ENCODE results near the gene NKD2.

NKD2 gene

DNA sequence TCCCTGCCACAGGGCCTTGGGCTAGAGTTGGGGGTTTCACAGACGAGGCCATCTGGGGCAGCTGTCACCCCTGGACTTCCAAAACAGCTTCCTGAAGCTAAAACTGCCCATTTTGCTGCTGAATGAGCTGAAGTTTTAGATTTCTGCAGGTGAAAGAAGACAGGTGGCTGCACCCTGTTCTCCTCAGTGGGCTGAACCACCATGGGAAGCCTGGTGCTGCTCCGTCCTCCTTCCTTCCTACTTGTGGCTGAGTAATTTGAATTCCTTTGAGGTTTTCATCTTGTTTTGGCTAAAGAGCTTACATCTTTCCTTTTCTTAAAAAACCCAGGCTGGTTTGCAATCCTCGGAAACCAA, 5.3 kb downstream of the NKD2 start:
- no peaks in the 10 kb centered on the region for H3F3A ChIP-seq (ENCODE audit: low read depth)
- H3K4me2 ChIP-seq (ENCODE audit: low read depth, low read length, poor library complexity, severe bottlenecking): no peak overlapping the region
- no peak overlapping the region for H3K4me3 ChIP-seq (ENCODE audit: low read length, poor library complexity, severe bottlenecking)
- H3K9ac ChIP-seq (ENCODE audit: low read depth, low read length, poor library complexity, severe bottlenecking): no peak overlapping the region
- H3K27me3 ChIP-seq (ENCODE audit: insufficient read depth, low read length, poor library complexity, severe bottlenecking): no peaks in the 10 kb centered on the region
- TF ChIP-seq EZH2phosphoT487 (IDR thresholded peaks at IDR 0.05; ENCODE audit: borderline replicate concordance): no peak
- TF ChIP-seq, protein P1, sequence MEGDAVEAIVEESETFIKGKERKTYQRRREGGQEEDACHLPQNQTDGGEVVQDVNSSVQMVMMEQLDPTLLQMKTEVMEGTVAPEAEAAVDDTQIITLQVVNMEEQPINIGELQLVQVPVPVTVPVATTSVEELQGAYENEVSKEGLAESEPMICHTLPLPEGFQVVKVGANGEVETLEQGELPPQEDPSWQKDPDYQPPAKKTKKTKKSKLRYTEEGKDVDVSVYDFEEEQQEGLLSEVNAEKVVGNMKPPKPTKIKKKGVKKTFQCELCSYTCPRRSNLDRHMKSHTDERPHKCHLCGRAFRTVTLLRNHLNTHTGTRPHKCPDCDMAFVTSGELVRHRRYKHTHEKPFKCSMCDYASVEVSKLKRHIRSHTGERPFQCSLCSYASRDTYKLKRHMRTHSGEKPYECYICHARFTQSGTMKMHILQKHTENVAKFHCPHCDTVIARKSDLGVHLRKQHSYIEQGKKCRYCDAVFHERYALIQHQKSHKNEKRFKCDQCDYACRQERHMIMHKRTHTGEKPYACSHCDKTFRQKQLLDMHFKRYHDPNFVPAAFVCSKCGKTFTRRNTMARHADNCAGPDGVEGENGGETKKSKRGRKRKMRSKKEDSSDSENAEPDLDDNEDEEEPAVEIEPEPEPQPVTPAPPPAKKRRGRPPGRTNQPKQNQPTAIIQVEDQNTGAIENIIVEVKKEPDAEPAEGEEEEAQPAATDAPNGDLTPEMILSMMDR (conservative IDR thresholded peaks at IDR 0.05; ENCODE audit: low read length): no peak
- no peak overlapping the region for H2AFZ ChIP-seq (ENCODE audit: low read length)
- H3K4me1 ChIP-seq (ENCODE audit: insufficient read depth, low read length, poor library complexity, severe bottlenecking): peaks cover 19% of the 10 kb centered on the region
- H4K20me1 ChIP-seq (ENCODE audit: insufficient read depth, low read length, poor library complexity, severe bottlenecking): peaks cover 33% of the 10 kb centered on the region
- no peaks in the 10 kb centered on the region for H3K9me3 ChIP-seq (ENCODE audit: insufficient read depth, low read depth, low read length)
- H3K9me2 ChIP-seq (replicated peaks; ENCODE audit: low read depth, low read length): no peaks in the 10 kb centered on the region
- peaks cover 54% of the 10 kb centered on the region for H3K79me2 ChIP-seq (ENCODE audit: insufficient read depth, low read length)
- no peaks in the 10 kb centered on the region; the same call in 1 of the 2 replicates for H3K36me3 ChIP-seq (ENCODE audit: insufficient read depth, low read length)

GRCh38 chr5:1014346-1014745, 5.7 kb downstream of the NKD2 start:
- Histone ChIP-seq H3F3A (ENCODE audit: low read depth) (no peaks in the 10 kb centered on the region), H3K9me3 (ENCODE audit: insufficient read depth, low read depth, low read length) (no peaks in the 10 kb centered on the region), H3K9me2 (replicated peaks; ENCODE audit: low read depth, low read length) (no peaks in the 10 kb centered on the region), H3K4me3 (ENCODE audit: low read length, poor library complexity, severe bottlenecking) (no peak overlapping the region), H3K27me3 (ENCODE audit: insufficient read depth, low read length, poor library complexity, severe bottlenecking) (no peaks in the 10 kb centered on the region), H3K9ac (ENCODE audit: low read depth, low read length, poor library complexity, severe bottlenecking) (no peak overlapping the region), H3K4me1 (ENCODE audit: insufficient read depth, low read length, poor library complexity, severe bottlenecking) (peaks cover 19% of the 10 kb centered on the region), H4K20me1 (ENCODE audit: insufficient read depth, low read length, poor library complexity, severe bottlenecking) (peaks cover 33% of the 10 kb centered on the region), H3K36me3 (ENCODE audit: insufficient read depth, low read length) (no peaks in the 10 kb centered on the region; the same call in 1 of the 2 replicates), H3K79me2 (ENCODE audit: insufficient read depth, low read length) (peaks cover 50% of the 10 kb centered on the region), H2AFZ (ENCODE audit: low read length) (no peak overlapping the region), H3K4me2 (ENCODE audit: low read depth, low read length, poor library complexity, severe bottlenecking) (no peak overlapping the region)
- TF ChIP-seq, protein P1 (conservative IDR thresholded peaks at IDR 0.05; ENCODE audit: low read length): no peak

DNA sequence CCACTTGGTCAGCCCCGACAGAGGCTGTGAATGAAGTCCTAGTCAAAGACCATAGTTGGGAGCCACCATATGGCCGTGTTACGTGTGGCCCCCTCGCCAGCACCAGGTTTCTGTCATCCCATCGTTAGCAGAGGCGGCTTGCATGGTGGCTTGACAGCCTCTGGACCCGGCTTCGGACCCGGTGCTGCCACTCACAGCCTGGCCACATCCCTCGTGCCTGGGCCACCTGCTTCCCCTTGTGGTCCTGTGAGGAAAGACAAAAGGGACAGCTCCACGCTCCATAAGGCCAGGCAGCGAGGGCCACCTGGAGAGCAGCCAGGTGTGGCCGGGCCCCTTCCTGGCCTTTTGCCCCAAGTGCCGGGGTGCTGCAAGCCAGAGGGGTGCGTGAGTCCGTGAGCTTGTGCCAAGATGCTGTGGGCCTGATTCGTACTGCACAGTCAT, 6.2 kb downstream of the NKD2 start:
- H3K4me2 ChIP-seq (ENCODE audit: low read depth, low read length, poor library complexity, severe bottlenecking): no peak overlapping the region
- H2AFZ ChIP-seq (ENCODE audit: low read length): no peak overlapping the region
- no peaks in the 10 kb centered on the region for H3K27me3 ChIP-seq (ENCODE audit: insufficient read depth, low read length, poor library complexity, severe bottlenecking)
- peaks cover 29% of the 10 kb centered on the region for H4K20me1 ChIP-seq (ENCODE audit: insufficient read depth, low read length, poor library complexity, severe bottlenecking)
- H3K9ac ChIP-seq (ENCODE audit: low read depth, low read length, poor library complexity, severe bottlenecking): no peak overlapping the region
- TF ChIP-seq EZH2phosphoT487 (IDR thresholded peaks at IDR 0.05; ENCODE audit: borderline replicate concordance): no peak
- TF ChIP-seq, protein P1 (conservative IDR thresholded peaks at IDR 0.05; ENCODE audit: low read length): no peak
- no peaks in the 10 kb centered on the region for H3K9me2 ChIP-seq (replicated peaks; ENCODE audit: low read depth, low read length)
- peaks cover 16% of the 10 kb centered on the region for H3K4me1 ChIP-seq (ENCODE audit: insufficient read depth, low read length, poor library complexity, severe bottlenecking)
- no peaks in the 10 kb centered on the region for H3K9me3 ChIP-seq (ENCODE audit: insufficient read depth, low read depth, low read length)
- no peaks in the 10 kb centered on the region; the same call in 1 of the 2 replicates for H3K36me3 ChIP-seq (ENCODE audit: insufficient read depth, low read length)
- peaks cover 46% of the 10 kb centered on the region for H3K79me2 ChIP-seq (ENCODE audit: insufficient read depth, low read length)
- H3F3A ChIP-seq (ENCODE audit: low read depth): no peaks in the 10 kb centered on the region
- H3K4me3 ChIP-seq (ENCODE audit: low read length, poor library complexity, severe bottlenecking): no peak overlapping the region
